SK-N-SH (cell line): ENCODE measurements around the gene GPC5.

Source experiments
- CTCF ChIP-seq: fragments of 200-600 bp; sonication (generic); IDR thresholded peaks from 2 replicates; pipeline ENCODE4 v1.6.1; 2017; ENCODE audit warnings: antibody characterized with exemption, mild to moderate bottlenecking, moderate library complexity
- EZH2phosphoT487 ChIP-seq: fragments of 200-600 bp; sonication (generic); IDR thresholded peaks from 2 replicates; pipeline ENCODE4 v1.6.1; 2017; ENCODE audit warnings: low read depth, mixed run types, mild to moderate bottlenecking, antibody characterized with exemption, moderate library complexity, borderline replicate concordance
- GABPA ChIP-seq: IDR thresholded peaks from 2 replicates; pipeline ENCODE4 v1.4.0; 2012; ENCODE audit warnings: low read depth, mild to moderate bottlenecking
- MAX ChIP-seq: IDR thresholded peaks from 2 replicates; pipeline ENCODE4 v1.4.0; 2012; ENCODE audit warnings: low read depth
- NRF1 ChIP-seq: IDR thresholded peaks from 2 replicates; pipeline ENCODE4 v1.6.1; 2012; ENCODE audit warnings: low read depth, mild to moderate bottlenecking, low read length
- POLR2AphosphoS5 ChIP-seq: IDR thresholded peaks from 2 replicates; pipeline ENCODE4 v1.6.1; 2012; ENCODE audit warnings: low read depth, low read length
- RCOR1 ChIP-seq: fragments of 150-350 bp; IDR thresholded peaks from 2 replicates; pipeline ENCODE4 v1.6.1; 2017; ENCODE audit warnings: antibody characterized with exemption, low read length
- RFX5 ChIP-seq: IDR thresholded peaks from 2 replicates; pipeline ENCODE4 v1.6.1; 2012; ENCODE audit warnings: mild to moderate bottlenecking, improper control_type of control experiment, low read length
- YY1 ChIP-seq: IDR thresholded peaks from 2 replicates; pipeline ENCODE4 v1.4.0; 2012; ENCODE audit warnings: low read depth, mild to moderate bottlenecking

- TF ChIP-seq RFX5 (no peak), CTCF (no peak), EZH2phosphoT487 (no peak), YY1 (no peak), GABPA (no peak), RCOR1 (no peak), POLR2AphosphoS5 (no peak), MAX (no peak), NRF1 (no peak)
Observed at GRCh38 chr13:91359631-91360030, 38.8 kb upstream of the GPC5 start.
